Psoas muscle (tissue), 8 donors: ENCODE results near the gene FAM3A. TPM values are rescaled to one million over a fixed set of nuclear protein-coding genes. Genes with fewer than 3 reads are reported as not detected.

Source experiments
- ATAC-seq, 4 donors: fragments of 200-7000 bp; cut with Tn5 transposase; one replicate each; pipeline ENCODE4 v1.9.1; 2020; ENCODE audit warnings: moderate library complexity in 3 of 4, mild to moderate bottlenecking in 2 of 4
- DNase-seq, 2 donors: peaks; one replicate each; pipeline ENCODE4 v3.0.0-alpha.2; 2020
- H3K27ac ChIP-seq: fragments of 200-600 bp; one replicate; pipeline ENCODE4 v1.8.0; 2022
- H3K27me3 ChIP-seq, 3 donors: fragments of 200-600 bp in 1 of 3; one replicate each; pipeline versions ENCODE4 v1.6.1 to v1.8.0; 2013 to 2022; ENCODE audit warnings: low read length in 2 of 3, mild to moderate bottlenecking in 2 of 3, moderate library complexity in 1 of 3; ENCODE audit not compliant: insufficient read depth in 3 of 3
- H3K36me3 ChIP-seq, 2 donors: fragments of 200-600 bp in 1 of 2; one replicate each; pipeline versions ENCODE4 v1.6.1 to v1.8.0; 2013 to 2022; ENCODE audit warnings: low read depth in 1 of 2, mild to moderate bottlenecking in 1 of 2, moderate library complexity in 1 of 2; ENCODE audit not compliant: insufficient read depth in 1 of 2
- H3K4me1 ChIP-seq: fragments of 200-600 bp; one replicate; pipeline ENCODE4 v1.8.0; 2022
- H3K4me3 ChIP-seq: fragments of 200-600 bp; one replicate; pipeline ENCODE4 v1.8.0; 2022; ENCODE audit warnings: mild to moderate bottlenecking
- H3K9me3 ChIP-seq: fragments of 200-600 bp; one replicate; pipeline ENCODE4 v1.8.0; 2022
- WGBS, 3 donors: extraction: QIAGEN DNeasy Blood & Tissue Kit; methylation state at CpG; one replicate each; pipeline versions ENCODE4 v1.1.6 to v1.1.7; 2013; 5-methylcytosine and 5-hydroxymethylcytosine counted together
- intact Hi-C, 2 donors: fragments of 100-400 bp; cut with DNase I; formaldehyde crosslinking; loops; one replicate each; pipeline versions ENCODE4 v1.11.0 to v1.14.2; 2022
- polyA plus RNA-seq, 3 donors: library from polyadenylated mRNA; stranded (reverse); fragments of 200-250 nt; gene quantifications; one replicate each; pipeline ENCODE4 v1.2.3, GENCODE V29; 2013
- total RNA-seq, 4 donors: library from RNA; stranded (reverse); fragmentation: NEBNext Ultra II Directional in 2 of 4; extraction: Animal tissue kit (Norgen Biotek cat#: 25700) in 2 of 4; gene quantifications; one replicate each; pipeline versions ENCODE4 v1.2.1 to v1.2.4, GENCODE V29; 2021 to 2023
- TF ChIP-seq, protein P1 (sequence below): fragments of 200-600 bp; IDR thresholded peaks from one replicate; pipeline ENCODE4 v1.8.0; 2022; ENCODE audit warnings: antibody characterized with exemption
- donor health status: healthy with polysubstance abuse.
- donor health status: DM: no; HTN: no; CAD: no; lungs with moderate emphysema.
- donor health status: Bipolar disorder and iron deficiency.
- donor health status: healthy.
- donor health status: DM: yes; HTN: yes; CAD: no.
- donor health status: DM: no; HTN: no; CAD: no.
- donor health status: DM: no; HTN: no; CAD: no.
- donor health status: DM: yes; HTN: yes; CAD: no.

The FAM3A gene
- total and polyA plus RNA-seq, 7 donors, result 29.7 to 40.4 (median 34.8) TPM

DNA sequence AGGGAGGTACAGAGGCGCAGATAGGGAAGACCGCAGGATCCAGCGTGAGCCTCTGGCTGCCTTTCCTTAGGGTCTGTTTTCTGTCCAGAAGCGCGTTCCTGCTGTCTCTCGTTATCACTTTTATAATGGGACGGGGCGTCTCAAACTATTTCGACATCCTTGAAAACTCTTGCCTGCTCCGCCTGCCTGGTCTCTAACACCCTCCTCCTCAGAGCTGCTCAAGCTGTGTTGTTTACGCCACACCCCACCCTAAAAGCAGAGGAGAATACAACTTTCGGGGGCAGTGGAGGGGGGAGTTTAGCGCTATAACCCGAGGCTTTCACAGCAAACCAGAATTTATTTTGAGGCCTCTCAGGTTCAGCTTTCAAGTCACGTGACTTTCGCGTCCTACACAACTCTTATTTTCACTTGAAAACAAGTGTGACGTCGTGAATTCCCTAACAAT is 646 bp upstream of the FAM3A start:
- Histone ChIP-seq H3K4me3 (peak overlapping the region; percentile 76), H3K9me3 (no peaks in the 10 kb centered on the region), H3K4me1 (no peaks in the 10 kb centered on the region), H3K27ac (peak overlapping the region; percentile 87), H3K36me3 (no peaks in the 10 kb centered on the region), H3K27me3 (no peaks in the 10 kb centered on the region)
- ATAC-seq, result peak; percentile 2 to 39 (median 8)
- TF ChIP-seq, protein P1, sequence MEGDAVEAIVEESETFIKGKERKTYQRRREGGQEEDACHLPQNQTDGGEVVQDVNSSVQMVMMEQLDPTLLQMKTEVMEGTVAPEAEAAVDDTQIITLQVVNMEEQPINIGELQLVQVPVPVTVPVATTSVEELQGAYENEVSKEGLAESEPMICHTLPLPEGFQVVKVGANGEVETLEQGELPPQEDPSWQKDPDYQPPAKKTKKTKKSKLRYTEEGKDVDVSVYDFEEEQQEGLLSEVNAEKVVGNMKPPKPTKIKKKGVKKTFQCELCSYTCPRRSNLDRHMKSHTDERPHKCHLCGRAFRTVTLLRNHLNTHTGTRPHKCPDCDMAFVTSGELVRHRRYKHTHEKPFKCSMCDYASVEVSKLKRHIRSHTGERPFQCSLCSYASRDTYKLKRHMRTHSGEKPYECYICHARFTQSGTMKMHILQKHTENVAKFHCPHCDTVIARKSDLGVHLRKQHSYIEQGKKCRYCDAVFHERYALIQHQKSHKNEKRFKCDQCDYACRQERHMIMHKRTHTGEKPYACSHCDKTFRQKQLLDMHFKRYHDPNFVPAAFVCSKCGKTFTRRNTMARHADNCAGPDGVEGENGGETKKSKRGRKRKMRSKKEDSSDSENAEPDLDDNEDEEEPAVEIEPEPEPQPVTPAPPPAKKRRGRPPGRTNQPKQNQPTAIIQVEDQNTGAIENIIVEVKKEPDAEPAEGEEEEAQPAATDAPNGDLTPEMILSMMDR, result no peak
- 4 to 31% (median 4%) methylated on average over 17 to 19 of the region's 19 CpGs for WGBS, 3 donors
- DNase-seq, result no peak
- intact Hi-C loops, result no loop called here

DNA sequence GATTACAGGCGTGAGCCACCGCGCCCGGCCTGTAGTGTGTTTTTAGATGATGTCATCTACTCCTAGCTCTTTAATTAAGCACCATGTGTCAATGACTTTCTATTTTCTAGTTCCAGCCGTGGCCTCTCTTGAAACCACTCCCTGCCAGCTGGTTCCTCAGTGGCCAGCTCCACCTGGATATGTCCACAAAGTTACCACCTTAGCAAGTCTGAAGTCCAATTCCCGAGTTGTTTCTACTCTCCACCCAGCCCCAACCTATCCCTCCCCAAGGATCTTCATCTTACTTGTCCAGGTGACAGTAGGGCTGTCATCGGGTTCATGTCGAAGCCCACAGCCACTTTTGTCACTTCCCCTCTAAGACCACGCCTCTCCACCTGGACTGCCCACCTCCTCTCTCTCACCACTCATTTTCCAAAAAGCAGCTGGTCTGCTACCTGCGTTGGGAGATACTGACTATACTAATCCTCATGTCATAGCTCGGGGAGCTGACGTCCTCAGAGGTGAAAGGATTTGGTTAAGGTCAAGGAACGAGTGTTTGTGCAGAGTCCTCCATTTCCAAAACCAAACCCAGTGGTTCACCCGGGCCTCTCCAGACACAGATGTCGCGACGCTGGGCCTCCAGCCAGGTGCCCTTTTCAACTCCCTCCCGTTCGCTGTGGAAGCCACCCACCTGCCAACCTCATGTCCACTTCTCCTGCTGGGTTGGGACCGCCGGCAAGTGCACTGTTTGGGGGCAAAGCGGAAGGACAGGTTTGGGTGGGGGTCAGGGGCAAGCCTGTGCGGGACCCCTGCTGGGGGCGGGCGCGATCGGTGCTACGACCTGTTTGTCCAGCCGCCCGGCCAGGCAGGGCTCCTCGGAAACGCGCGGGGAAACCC is 704 bp downstream of the FAM3A start:
- WGBS, 3 donors, result 7 to 45% (median 19%) methylated on average over 27 to 34 of the region's 34 CpGs
- H3K27ac ChIP-seq, result peak overlapping the region; percentile 87
- ATAC-seq (peak; percentile 1 to 39 (median 22)), DNase-seq (peak in 1 of 2 donors; percentile 70)
- H3K36me3 ChIP-seq, result no peaks in the 10 kb centered on the region
- H3K27me3 ChIP-seq, result no peaks in the 10 kb centered on the region
- TF ChIP-seq, protein P1, result no peak
- H3K9me3 ChIP-seq, result no peaks in the 10 kb centered on the region
- intact Hi-C loops, result no loop called here
- no peaks in the 10 kb centered on the region for H3K4me1 ChIP-seq
- peak overlapping the region; percentile 76 for H3K4me3 ChIP-seq

DNA sequence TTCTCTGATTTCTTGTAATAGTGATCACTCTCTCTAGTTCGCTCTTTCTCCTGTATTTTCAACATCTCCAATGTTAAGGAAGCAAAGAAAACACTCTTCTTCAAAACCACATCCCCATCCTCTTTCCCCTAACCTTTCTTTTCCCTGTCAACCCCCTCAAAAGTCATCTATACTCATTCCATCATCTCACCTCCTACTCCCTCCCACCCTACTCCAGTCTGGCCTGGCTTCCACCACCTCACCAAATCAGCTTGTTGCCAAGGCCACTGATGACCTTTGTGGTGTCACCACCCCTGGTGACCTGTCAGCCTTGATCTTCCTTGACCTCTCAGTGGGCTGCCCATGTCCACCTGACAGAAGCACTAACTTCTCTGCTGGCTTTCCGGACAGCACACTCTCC is 2.3 kb downstream of the FAM3A start:
- WGBS, 3 donors, result 88 to 100% (median 96%) methylated on average over 2 of the region's 2 CpGs
- Histone ChIP-seq H3K27ac (no peak overlapping the region), H3K9me3 (no peaks in the 10 kb centered on the region), H3K4me3 (no peak overlapping the region), H3K4me1 (no peaks in the 10 kb centered on the region), H3K36me3 (no peaks in the 10 kb centered on the region), H3K27me3 (no peaks in the 10 kb centered on the region)
- DNase-seq (no peak), ATAC-seq (no peak)
- intact Hi-C loops, result no loop called here
- TF ChIP-seq, protein P1, result no peak

- Histone ChIP-seq H3K27me3 (no peaks in the 10 kb centered on the region), H3K36me3 (peaks cover 0 to 4% of the 10 kb centered on the region in 2 donors), H3K27ac (no peak overlapping the region), H3K4me1 (no peaks in the 10 kb centered on the region), H3K9me3 (no peaks in the 10 kb centered on the region), H3K4me3 (no peak overlapping the region)
- intact Hi-C loops, result no loop called here
- 90 to 95% (median 92%) methylated on average over 16 of the region's 16 CpGs for WGBS, 3 donors
- DNase-seq, result no peak
- no peak for ATAC-seq
- TF ChIP-seq, protein P1, result no peak
Measured at GRCh38 chrX:154512879-154513553, 3.0 kb downstream of the FAM3A start.
